HFF-Myc (cell line): Measurements from ENCODE around the gene ACHE.

Experiments used
- DNase-seq: peaks from one replicate; pipeline ENCODE4 v3.0.0-alpha.2; 2011; ENCODE audit warnings: low read depth; ENCODE audit errors: extremely low read depth
- H3K4me3 ChIP-seq: replicated peaks from 2 replicates; pipeline ENCODE4 v1.5.1; 2011; ENCODE audit warnings: low read depth, mild to moderate bottlenecking, control low read depth, low read length
- TF ChIP-seq, protein P1 (sequence below): IDR thresholded peaks from 2 replicates; pipeline ENCODE4 v1.5.1; 2012; ENCODE audit warnings: mild to moderate bottlenecking, low read depth, low read length, control low read depth; ENCODE audit errors: missing control alignments

Gene ACHE

DNA sequence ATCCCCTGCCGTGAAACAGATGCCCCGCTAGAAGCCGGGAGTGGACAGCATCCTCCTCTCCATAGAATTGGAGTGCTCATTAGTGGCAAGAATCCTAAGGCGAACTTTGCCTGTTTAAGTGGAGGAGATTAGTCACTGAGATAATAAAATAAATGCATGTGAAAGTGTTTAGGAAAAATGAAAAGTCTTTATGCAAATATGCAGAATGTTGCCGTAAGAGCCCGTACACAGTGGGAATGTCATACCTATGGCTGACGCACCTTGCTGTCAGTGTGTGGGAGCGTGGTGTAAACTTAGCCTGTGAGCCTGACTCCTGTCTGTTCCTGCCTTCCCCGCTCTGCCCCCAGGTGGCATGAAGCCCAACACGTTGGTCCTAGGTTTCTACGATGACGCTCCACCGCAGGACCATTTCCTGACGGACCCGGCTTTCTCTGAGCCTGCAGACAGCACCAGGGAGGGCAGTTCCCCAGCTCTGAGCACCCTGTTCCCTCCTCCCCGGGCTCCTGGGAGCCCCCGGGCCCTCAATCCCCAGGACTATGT lies 30.2 kb downstream of the ACHE start:
- no peak for DNase-seq
- TF ChIP-seq, protein P1, sequence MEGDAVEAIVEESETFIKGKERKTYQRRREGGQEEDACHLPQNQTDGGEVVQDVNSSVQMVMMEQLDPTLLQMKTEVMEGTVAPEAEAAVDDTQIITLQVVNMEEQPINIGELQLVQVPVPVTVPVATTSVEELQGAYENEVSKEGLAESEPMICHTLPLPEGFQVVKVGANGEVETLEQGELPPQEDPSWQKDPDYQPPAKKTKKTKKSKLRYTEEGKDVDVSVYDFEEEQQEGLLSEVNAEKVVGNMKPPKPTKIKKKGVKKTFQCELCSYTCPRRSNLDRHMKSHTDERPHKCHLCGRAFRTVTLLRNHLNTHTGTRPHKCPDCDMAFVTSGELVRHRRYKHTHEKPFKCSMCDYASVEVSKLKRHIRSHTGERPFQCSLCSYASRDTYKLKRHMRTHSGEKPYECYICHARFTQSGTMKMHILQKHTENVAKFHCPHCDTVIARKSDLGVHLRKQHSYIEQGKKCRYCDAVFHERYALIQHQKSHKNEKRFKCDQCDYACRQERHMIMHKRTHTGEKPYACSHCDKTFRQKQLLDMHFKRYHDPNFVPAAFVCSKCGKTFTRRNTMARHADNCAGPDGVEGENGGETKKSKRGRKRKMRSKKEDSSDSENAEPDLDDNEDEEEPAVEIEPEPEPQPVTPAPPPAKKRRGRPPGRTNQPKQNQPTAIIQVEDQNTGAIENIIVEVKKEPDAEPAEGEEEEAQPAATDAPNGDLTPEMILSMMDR: no peak
- no peak overlapping the region for H3K4me3 ChIP-seq

DNA sequence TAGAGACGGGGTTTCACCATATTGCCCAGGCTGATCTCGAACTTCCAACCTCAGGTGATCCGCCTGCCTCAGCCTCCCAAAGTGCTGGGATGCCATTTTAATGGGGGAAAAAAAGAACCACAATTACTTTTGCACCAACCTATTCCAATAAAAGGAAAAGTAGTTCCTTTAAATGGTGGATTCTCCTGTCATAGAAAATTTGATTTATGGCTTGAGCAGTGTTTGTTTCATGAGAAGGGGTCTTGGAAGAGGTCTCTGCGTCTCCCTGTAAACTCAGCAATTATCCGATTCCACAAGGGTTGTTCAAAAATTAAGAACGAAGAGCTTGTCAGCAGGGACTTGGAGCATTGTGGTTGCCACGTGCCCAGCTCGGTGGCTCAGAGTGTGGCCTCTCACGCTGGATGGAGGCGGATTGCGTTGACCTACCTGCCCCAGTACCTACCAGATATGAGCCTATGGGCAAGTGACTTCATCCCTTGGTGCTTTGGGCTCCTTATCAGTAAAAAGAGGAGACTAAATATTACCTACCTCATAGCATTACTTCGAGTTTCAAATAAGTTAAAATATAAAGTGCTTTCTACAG lies 31.3 kb downstream of the ACHE start:
- no peak for DNase-seq
- TF ChIP-seq, protein P1: no peak
- H3K4me3 ChIP-seq: no peak overlapping the region

GRCh38 chr7:100863406-100863950 lies 32.2 kb downstream of the ACHE start:
- no peak overlapping the region for H3K4me3 ChIP-seq
- DNase-seq: no peak
- TF ChIP-seq, protein P1: no peak

DNA sequence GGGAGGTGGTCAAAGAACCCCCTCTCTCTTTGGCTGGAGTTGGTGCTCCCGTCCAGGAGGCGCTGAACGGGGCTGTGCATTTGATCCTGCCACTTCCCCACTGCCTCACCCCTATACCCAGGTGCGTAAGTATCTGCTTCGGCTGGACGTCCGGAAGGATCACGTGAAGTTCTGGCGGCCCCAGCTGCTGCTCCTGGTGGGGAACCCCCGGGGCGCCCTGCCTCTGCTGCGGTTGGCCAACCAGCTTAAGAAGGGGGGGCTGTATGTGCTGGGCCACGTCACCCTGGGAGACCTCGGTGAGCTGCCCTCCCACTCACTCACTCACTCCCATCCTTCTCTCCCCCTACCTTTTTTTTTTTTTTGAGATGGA lies 34.1 kb downstream of the ACHE start:
- H3K4me3 ChIP-seq: no peak overlapping the region
- TF ChIP-seq, protein P1: no peak
- DNase-seq: no peak

- no peak for DNase-seq
- H3K4me3 ChIP-seq: no peak overlapping the region
- TF ChIP-seq, protein P1: no peak
Measured at GRCh38 chr7:100860702-100861615, 34.7 kb downstream of the ACHE start.

DNA sequence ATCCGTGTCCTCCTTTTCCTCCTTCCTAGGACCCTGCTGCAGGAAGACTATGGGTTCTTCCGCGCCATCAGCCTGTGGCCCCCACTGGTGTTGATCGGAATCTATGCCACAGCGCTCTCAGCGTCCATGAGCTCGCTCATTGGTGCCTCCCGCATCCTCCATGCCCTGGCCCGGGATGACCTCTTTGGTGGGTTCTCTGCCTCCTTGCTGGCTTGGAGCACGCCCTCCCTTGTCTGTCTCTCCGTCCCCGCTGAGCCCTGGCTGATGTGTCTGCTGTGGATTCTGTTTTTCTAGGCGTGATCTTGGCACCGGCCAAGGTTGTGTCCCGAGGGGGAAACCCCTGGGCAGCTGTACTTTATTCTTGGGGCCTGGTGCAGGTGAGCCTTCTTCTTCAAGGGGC lies 35.8 kb downstream of the ACHE start:
- TF ChIP-seq, protein P1: no peak
- H3K4me3 ChIP-seq: no peak overlapping the region
- no peak for DNase-seq
